H9 (cell line): ENCODE data around the gene AHDC1. TPM values are rescaled to one million over a fixed set of nuclear protein-coding genes. Genes with fewer than 3 reads are reported as not detected.

Experiments
- DNase-seq: peaks from one replicate; pipeline ENCODE4 v3.0.0-alpha.2; 2017
- H2AFZ ChIP-seq: one replicate; pipeline ENCODE4 v1.6.1; 2013; ENCODE audit warnings: mild to moderate bottlenecking, low read length, control low read depth, moderate library complexity
- H2AK5ac ChIP-seq: 2 replicates; pipeline ENCODE4 v1.6.1; 2013; ENCODE audit warnings: low read length, control low read depth, mixed read lengths; ENCODE audit not compliant: insufficient read length
- H2BK120ac ChIP-seq: one replicate; pipeline ENCODE4 v1.6.1; 2013; ENCODE audit warnings: low read depth, mild to moderate bottlenecking, low read length, control low read depth, inconsistent platforms; ENCODE audit not compliant: poor library complexity, severe bottlenecking
- H2BK12ac ChIP-seq: 2 replicates; pipeline ENCODE4 v1.6.1; 2013; ENCODE audit warnings: low read length, control low read depth, mixed read lengths, low read depth; ENCODE audit not compliant: insufficient read length
- H2BK15ac ChIP-seq: 2 replicates; pipeline ENCODE4 v1.6.1; 2013; ENCODE audit warnings: low read depth, low read length, control low read depth
- H2BK20ac ChIP-seq: one replicate; pipeline ENCODE4 v1.6.1; 2013; ENCODE audit warnings: low read depth, mild to moderate bottlenecking, low read length, control low read depth, inconsistent platforms; ENCODE audit not compliant: poor library complexity, severe bottlenecking
- H2BK5ac ChIP-seq: 2 replicates; pipeline ENCODE4 v1.6.1; 2013; ENCODE audit warnings: low read length, control low read depth, mixed read lengths; ENCODE audit not compliant: insufficient read length
- H3K14ac ChIP-seq: 2 replicates; pipeline ENCODE4 v1.6.1; 2013; ENCODE audit warnings: low read length, control low read depth; ENCODE audit not compliant: insufficient read depth
- H3K18ac ChIP-seq: 2 replicates; pipeline ENCODE4 v1.6.1; 2013; ENCODE audit warnings: low read depth, mild to moderate bottlenecking, mixed read lengths, low read length, control low read depth; ENCODE audit not compliant: insufficient read length
- H3K23ac ChIP-seq: 2 replicates; pipeline ENCODE4 v1.6.1; 2013; ENCODE audit warnings: low read length, control low read depth, mixed read lengths, low read depth; ENCODE audit not compliant: insufficient read length
- H3K23me2 ChIP-seq: 2 replicates; pipeline ENCODE4 v1.6.1; 2013; ENCODE audit warnings: low read depth, mild to moderate bottlenecking, mixed read lengths, low read length, control low read depth; ENCODE audit not compliant: insufficient read length, poor library complexity, severe bottlenecking
- H3K27ac ChIP-seq: 2 replicates; pipeline ENCODE4 v1.5.1; 2013; ENCODE audit warnings: low read length, control low read depth, mixed read lengths, low read depth; ENCODE audit not compliant: insufficient read length
- H3K27me3 ChIP-seq: 2 replicates; pipeline ENCODE4 v1.6.1; 2013; ENCODE audit warnings: low read length, control low read depth, inconsistent platforms; ENCODE audit not compliant: insufficient read depth
- H3K4ac ChIP-seq: 2 replicates; pipeline ENCODE4 v1.6.1; 2013; ENCODE audit warnings: low read depth, mild to moderate bottlenecking, control low read depth, inconsistent platforms, low read length, moderate library complexity
- H3K4me1 ChIP-seq: 2 replicates; pipeline ENCODE4 v1.6.1; 2013; ENCODE audit warnings: low read length, control low read depth, inconsistent platforms; ENCODE audit not compliant: insufficient read depth
- H3K4me2 ChIP-seq: 2 replicates; pipeline ENCODE4 v1.6.1; 2013; ENCODE audit warnings: low read length, control low read depth, mixed read lengths; ENCODE audit not compliant: insufficient read length, insufficient read depth
- H3K56ac ChIP-seq: 2 replicates; pipeline ENCODE4 v1.6.1; 2013; ENCODE audit warnings: low read depth, mild to moderate bottlenecking, mixed read lengths, low read length, control low read depth; ENCODE audit not compliant: insufficient read length
- H3K79me1 ChIP-seq: 2 replicates; pipeline ENCODE4 v1.6.1; 2013; ENCODE audit warnings: low read depth, mild to moderate bottlenecking, moderate library complexity, low read length, control low read depth, inconsistent platforms; ENCODE audit not compliant: insufficient read depth, poor library complexity, severe bottlenecking
- H3K79me2 ChIP-seq: 2 replicates; pipeline ENCODE4 v1.6.1; 2013; ENCODE audit warnings: low read length, control low read depth, inconsistent platforms; ENCODE audit not compliant: insufficient read depth
- H3K9ac ChIP-seq: 2 replicates; pipeline ENCODE4 v1.6.1; 2013; ENCODE audit warnings: low read length, control low read depth, mixed read lengths; ENCODE audit not compliant: insufficient read length; ENCODE audit errors: extremely low read depth
- H3K9me3 ChIP-seq: one replicate; pipeline ENCODE4 v1.6.1; 2013; ENCODE audit warnings: low read depth, low read length, inconsistent platforms; ENCODE audit not compliant: control insufficient read depth
- H3T11ph ChIP-seq: one replicate; pipeline ENCODE4 v1.6.1; 2013; ENCODE audit warnings: mild to moderate bottlenecking, low read length, control low read depth, inconsistent platforms
- H4K20me1 ChIP-seq: one replicate; pipeline ENCODE4 v1.6.1; 2013; ENCODE audit not compliant: control insufficient read depth, insufficient read length, insufficient read depth
- H4K5ac ChIP-seq: 2 replicates; pipeline ENCODE4 v1.6.1; 2013; ENCODE audit warnings: low read depth, mild to moderate bottlenecking, mixed read lengths, low read length, control low read depth; ENCODE audit not compliant: insufficient read length
- H4K8ac ChIP-seq: replicated peaks from 2 replicates; pipeline ENCODE4 v1.6.1; 2013; ENCODE audit warnings: low read length, control low read depth, mixed read lengths, low read depth; ENCODE audit not compliant: insufficient read length
- H4K91ac ChIP-seq: 2 replicates; pipeline ENCODE4 v1.6.1; 2013; ENCODE audit warnings: low read depth, mild to moderate bottlenecking, moderate library complexity, mixed read lengths, low read length, control low read depth; ENCODE audit not compliant: insufficient read length
- H3K27ac Mint-ChIP-seq, 3 experiments: 2 replicates in 2 of 3; 3 replicates in 1 of 3; pipeline ENCODE4 v1.8.0; 2020 to 2021; ENCODE audit warnings: mixed read lengths in 3 of 3, mild to moderate bottlenecking in 1 of 3, moderate library complexity in 1 of 3
- H3K27me3 Mint-ChIP-seq: 2 replicates; pipeline ENCODE4 v1.8.0; 2021; ENCODE audit warnings: low read depth, mild to moderate bottlenecking, moderate library complexity, mixed read lengths
- H3K36me3 Mint-ChIP-seq, 3 experiments: 2 replicates in 2 of 3; 3 replicates in 1 of 3; pipeline ENCODE4 v1.8.0; 2020 to 2021; ENCODE audit warnings: low read depth in 3 of 3, mixed read lengths in 3 of 3; ENCODE audit not compliant: insufficient read depth in 1 of 3
- H3K4me1 Mint-ChIP-seq, 2 experiments: 2 replicates each; pipeline ENCODE4 v1.8.0; 2020; ENCODE audit warnings: mixed read lengths in 2 of 2
- H3K4me3 Mint-ChIP-seq, 2 experiments: 2 replicates in 1 of 2; 3 replicates in 1 of 2; pipeline ENCODE4 v1.8.0; 2020 to 2021; ENCODE audit warnings: mild to moderate bottlenecking in 2 of 2, mixed read lengths in 2 of 2, moderate library complexity in 1 of 2
- H3K9me3 Mint-ChIP-seq, 2 experiments: 2 replicates in 1 of 2; 3 replicates in 1 of 2; pipeline ENCODE4 v1.8.0; 2020; ENCODE audit warnings: mild to moderate bottlenecking in 2 of 2, mixed read lengths in 2 of 2, moderate library complexity in 1 of 2
- WGBS: extraction: QIAGEN DNeasy Blood & Tissue Kit; methylation state at CpG from one replicate; pipeline ENCODE4 v1.1.7; 2013; ENCODE audit warnings: missing lambda C conversion rate, low lambda C conversion rate, mixed read lengths; ENCODE audit not compliant: insufficient read length; ENCODE audit errors: extremely low coverage; 5-methylcytosine and 5-hydroxymethylcytosine counted together
- total RNA-seq: library from RNA; stranded (reverse); gene quantifications from 2 replicates; pipeline ENCODE4 v1.2.1, GENCODE V29; 2021
- TF ChIP-seq, protein P1 (sequence below): fragments of 200-600 bp; sonication (generic); conservative IDR thresholded peaks from 3 replicates; pipeline ENCODE4 v1.8.0; 2021; ENCODE audit warnings: antibody characterized with exemption, mild to moderate bottlenecking

The AHDC1 gene
- total RNA-seq, 1 experiment from 2014 or later: 29.4 TPM

DNA sequence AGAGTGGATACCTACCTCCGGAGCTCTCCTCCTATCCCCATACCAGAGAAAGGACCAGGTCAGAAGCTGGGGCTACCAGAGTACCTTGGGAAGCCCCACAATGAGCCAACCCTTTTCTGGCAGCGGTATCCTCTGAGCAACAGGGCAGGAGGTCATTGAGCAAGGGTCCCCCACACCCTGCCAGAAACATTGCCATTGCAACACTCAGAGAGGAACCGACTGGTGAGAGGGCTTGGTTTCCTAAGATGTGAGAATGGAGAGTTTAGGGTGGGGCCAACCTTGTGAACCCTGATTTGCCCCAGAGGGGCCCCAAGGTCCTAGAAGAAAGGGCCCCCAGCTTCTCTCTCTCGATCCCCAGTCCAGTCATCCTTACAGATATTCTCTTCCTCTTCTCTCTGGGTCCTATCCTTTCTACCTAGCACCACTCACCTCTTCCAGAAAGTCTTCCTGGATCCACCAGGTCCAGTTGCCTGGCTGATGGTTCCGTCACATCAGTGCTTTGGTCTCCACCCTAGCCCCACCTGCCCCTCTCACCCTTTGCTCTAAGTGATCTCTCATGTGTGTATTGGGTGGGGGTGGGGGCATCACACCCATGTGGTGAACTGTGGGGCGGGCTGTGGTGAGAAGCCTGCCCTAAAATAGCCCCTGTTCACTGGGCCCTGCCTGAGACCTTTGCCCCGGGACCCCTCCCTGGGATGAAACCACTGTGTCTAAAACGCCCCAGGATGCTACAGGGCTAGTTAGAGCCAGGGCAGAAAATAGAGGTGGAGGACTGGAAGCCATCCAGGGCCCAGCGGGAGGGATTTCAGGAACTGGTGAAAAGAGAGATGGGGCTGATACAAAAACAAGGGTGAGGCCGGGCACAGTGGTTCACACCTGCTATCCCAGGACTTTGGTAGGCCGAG, 22.3 kb upstream of the AHDC1 start:
- H3K23me2 ChIP-seq: no peaks in the 10 kb centered on the region
- H3K79me1 ChIP-seq: no peaks in the 10 kb centered on the region
- no peak overlapping the region for H3K4ac ChIP-seq
- Mint-ChIP-seq H3K9me3 (no peaks in the 10 kb centered on the region; a peak in 1 of 5 replicates), H3K27ac (no peak overlapping the region), H3K4me3 (no peak overlapping the region), H3K36me3 (no peaks in the 10 kb centered on the region), H3K4me1 (peaks cover 31 to 36% of the 10 kb centered on the region in 2 experiments), H3K27me3 (no peaks in the 10 kb centered on the region)
- no peak overlapping the region for H3K9ac ChIP-seq
- no peak overlapping the region for H3K4me2 ChIP-seq
- H3K23ac ChIP-seq: no peak overlapping the region
- H4K8ac ChIP-seq: no peak overlapping the region
- H2BK15ac ChIP-seq: no peak overlapping the region
- H3K14ac ChIP-seq: no peak overlapping the region
- no CpG with 5 or more reads among the region's 11 CpGs for WGBS
- H2AFZ ChIP-seq: no peak overlapping the region
- H2BK12ac ChIP-seq: no peak overlapping the region
- no peak overlapping the region for H2BK120ac ChIP-seq
- no peak overlapping the region for H4K91ac ChIP-seq
- no peaks in the 10 kb centered on the region for H3K9me3 ChIP-seq
- no peak overlapping the region for H3T11ph ChIP-seq
- H4K5ac ChIP-seq: no peak overlapping the region
- TF ChIP-seq, protein P1, sequence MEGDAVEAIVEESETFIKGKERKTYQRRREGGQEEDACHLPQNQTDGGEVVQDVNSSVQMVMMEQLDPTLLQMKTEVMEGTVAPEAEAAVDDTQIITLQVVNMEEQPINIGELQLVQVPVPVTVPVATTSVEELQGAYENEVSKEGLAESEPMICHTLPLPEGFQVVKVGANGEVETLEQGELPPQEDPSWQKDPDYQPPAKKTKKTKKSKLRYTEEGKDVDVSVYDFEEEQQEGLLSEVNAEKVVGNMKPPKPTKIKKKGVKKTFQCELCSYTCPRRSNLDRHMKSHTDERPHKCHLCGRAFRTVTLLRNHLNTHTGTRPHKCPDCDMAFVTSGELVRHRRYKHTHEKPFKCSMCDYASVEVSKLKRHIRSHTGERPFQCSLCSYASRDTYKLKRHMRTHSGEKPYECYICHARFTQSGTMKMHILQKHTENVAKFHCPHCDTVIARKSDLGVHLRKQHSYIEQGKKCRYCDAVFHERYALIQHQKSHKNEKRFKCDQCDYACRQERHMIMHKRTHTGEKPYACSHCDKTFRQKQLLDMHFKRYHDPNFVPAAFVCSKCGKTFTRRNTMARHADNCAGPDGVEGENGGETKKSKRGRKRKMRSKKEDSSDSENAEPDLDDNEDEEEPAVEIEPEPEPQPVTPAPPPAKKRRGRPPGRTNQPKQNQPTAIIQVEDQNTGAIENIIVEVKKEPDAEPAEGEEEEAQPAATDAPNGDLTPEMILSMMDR: no peak
- DNase-seq: no peak
- H2AK5ac ChIP-seq: no peak overlapping the region
- no peak overlapping the region for H3K56ac ChIP-seq
- H4K20me1 ChIP-seq: no peaks in the 10 kb centered on the region
- no peak overlapping the region for H3K18ac ChIP-seq
- no peak overlapping the region for H2BK5ac ChIP-seq
- H2BK20ac ChIP-seq: no peak overlapping the region
- H3K27ac ChIP-seq: no peak overlapping the region
- H3K79me2 ChIP-seq: no peaks in the 10 kb centered on the region
- peaks cover 9% of the 10 kb centered on the region; the same call in 1 of the 2 replicates for H3K4me1 ChIP-seq
- H3K27me3 ChIP-seq: no peaks in the 10 kb centered on the region
